ENCODE results near the gene FRS2.

DNA sequence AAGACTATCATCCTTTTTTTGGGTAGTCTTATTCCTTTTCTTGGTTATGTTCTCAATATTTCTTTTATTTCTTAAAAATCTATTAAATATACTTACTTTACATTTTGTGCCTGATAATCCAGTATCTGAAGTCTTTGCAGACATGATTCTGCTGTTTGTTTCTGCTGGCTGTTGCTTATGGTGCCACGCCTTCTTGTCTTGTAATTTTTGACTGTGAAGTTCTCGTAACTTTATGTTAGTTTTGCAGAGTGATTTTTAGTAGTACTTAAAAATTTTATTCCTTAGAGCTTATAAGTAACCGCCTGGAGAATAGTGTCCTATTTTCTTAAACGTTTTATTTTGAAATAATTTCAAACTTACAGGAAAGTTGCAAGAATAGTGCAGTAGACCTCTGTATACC is 10.5 kb downstream of the FRS2 start:
- TF ChIP-seq POLR2A (IDR thresholded peaks at IDR 0.05) (no peak), CTCF (IDR thresholded peaks at IDR 0.05) (no peak)
